Nucleus accumbens (tissue), 56 donors: ENCODE measurements around the gene ALOX12.
A peak's percentile ranks its signal among the peaks of the same experiment; 100 is the strongest.
"Not testable (repeated sequence)": the region's sequence is repeated elsewhere in the genome, so short reads cannot be mapped to it uniquely, and the experiment has no call there.

Experiments
- DNase-seq, 56 donors: peaks; one replicate each; lab custom pipeline; 2025; lab: John Stamatoyannopoulos, UW

Gene ALOX12

GRCh38 chr17:7042501-7043181 is 46.8 kb downstream of the ALOX12 start:
- DNase-seq = peak in 3 of 56 donors; percentile 27 to 61 (median 27)

- no peak for DNase-seq
These were observed 47.3 kb downstream of the ALOX12 start for GRCh38 chr17:7043182-7043496.

GRCh38 chr17:7043497-7044198 is 47.8 kb downstream of the ALOX12 start, which contains the start of gene SLC16A11:
TSS of gene SLC16A11 (minus strand) at chr17:7044092. CDS start at chr17:7043513, 579 bp downstream.
- DNase-seq = peak in 11 of 56 donors; percentile 3 to 69 (median 29)

DNA sequence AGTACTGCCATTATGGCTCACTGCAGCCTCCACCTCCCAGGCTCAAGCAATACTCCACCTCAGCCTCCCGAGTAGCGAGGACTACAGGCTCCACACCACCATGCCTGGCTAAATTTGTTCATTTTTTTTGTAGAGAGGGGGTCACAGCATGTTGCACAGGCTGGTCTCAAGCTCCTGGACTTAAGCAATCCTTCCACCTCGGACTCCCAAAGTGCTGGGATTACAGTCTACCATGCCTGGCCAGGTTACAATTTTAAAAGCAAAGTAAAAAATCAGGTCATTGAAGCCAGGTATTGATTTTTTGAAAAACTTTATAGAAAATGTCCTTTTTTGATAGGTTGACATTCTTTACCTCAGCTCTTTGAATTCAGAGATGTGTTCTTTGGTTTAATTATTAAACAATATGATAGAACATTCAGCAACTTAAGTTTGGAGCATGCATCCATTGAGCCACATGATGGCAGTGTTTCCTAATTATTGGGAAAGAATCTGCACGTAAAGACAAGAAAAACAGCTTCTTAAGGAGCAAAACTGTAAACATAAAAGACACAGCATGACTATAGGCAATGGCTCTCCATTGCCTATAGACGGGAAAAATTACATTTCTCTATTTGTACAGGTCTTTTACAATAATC is 49.8 kb downstream of the ALOX12 start:
- DNase-seq = peak in 5 of 56 donors; percentile 3 to 42 (median 12)

GRCh38 chr17:7046127-7046724 is 50.4 kb downstream of the ALOX12 start:
- peak in 13 of 56 donors; percentile 2 to 45 (median 10) for DNase-seq

DNA sequence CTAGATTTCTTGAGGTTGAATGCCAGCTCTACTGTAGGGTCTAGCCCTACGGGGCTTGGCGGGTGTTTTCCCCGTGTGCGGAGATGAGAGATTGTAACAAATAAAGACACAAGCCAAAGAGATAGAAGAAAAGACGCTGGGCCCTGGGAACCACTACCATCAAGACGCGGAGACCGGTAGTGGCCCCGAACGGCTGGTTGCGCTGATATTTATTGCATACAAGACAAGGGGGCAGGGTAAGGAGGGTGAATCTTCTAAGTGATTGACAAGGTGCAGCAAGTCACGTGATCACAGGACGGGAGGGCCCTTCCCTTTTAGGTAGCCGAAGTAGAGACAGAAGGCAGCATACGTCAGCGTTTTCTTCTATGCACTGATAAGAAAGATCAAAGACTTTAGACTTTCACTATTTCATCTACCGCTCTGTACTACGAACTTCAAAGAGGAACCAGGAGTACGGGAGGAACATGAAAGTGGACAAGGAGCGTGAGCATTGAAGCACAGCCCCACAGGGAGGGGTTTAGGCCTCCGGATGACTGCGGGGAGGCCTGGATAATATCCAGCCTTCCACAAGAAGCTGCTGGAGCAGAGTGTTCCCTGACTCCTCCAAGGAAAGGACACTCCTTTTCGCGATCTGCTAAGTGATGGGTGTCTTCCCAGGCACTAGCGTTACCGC is 51.0 kb downstream of the ALOX12 start:
- not testable (repeated sequence) for DNase-seq

DNA sequence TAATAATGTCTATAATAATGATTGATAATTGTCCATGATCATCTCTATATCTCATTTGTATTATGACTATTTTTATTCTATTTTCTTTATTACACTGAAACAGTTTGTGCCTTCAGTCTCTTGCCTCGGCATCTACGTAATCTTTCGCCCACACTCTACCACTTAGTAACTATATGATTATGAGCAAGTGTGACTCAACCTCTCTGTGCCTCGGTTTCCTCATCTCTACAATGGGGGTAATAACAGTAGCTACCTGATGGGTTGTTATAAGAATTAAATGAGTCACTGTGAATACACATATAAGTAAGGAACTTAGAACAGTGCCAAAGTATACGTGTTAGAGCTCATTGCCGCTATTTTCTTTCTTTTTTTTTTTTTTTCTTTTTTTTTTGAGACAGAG is 51.7 kb downstream of the ALOX12 start:
- DNase-seq = no peak

DNA sequence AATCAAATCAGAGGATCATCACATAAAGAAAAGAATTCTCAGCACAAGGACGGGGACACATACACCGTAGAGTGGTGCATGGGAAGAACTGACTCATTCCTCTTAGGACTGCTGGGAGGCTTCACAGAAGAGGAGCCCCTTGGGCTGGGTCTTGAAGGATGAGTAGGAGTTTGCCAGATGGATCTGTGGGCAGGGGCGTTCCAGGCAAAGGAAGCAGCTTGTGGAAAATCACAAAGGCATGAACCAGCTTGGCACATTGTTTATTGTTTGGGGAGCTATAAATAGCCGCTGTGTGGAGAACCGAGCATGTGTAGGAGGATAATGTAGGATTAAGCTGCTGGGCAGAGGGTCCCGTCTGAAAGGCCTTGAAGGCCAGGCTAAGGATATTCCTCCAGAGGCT is 53.1 kb downstream of the ALOX12 start:
- DNase-seq = no peak

- not testable (repeated sequence) for DNase-seq
These were observed 54.7 kb downstream of the ALOX12 start for GRCh38 chr17:7050583-7050982.

- no peak for DNase-seq
These were observed 60.5 kb downstream of the ALOX12 start for GRCh38 chr17:7056386-7056785.

- DNase-seq = no peak
These were observed 63.1 kb downstream of the ALOX12 start for GRCh38 chr17:7058831-7059447.
